Hindlimb muscle (tissue), 1 donor: ENCODE results near the gene METAP1. TPM values are rescaled to one million over a fixed set of nuclear protein-coding genes. Genes with fewer than 3 reads are reported as not detected.
"Not testable (repeated sequence)": the region's sequence is repeated elsewhere in the genome, so short reads cannot be mapped to it uniquely, and the experiment has no call there.

Experiments
- DNase-seq: peaks from one replicate; pipeline ENCODE4 v3.0.0-alpha.2; 2013
- polyA plus RNA-seq: library from polyadenylated mRNA; unstranded; fragments of 120-200 nt; gene quantifications from one replicate; pipeline ENCODE4 v1.2.1, GENCODE V29; 2013; ENCODE audit not compliant: insufficient read length

METAP1 gene
- polyA plus RNA-seq, 1 donor, result 28.2 TPM

- no peak for DNase-seq
Observed at GRCh38 chr4:99059550-99059949, 64.0 kb downstream of the METAP1 start.

GRCh38 chr4:99061048-99061700 lies 65.7 kb downstream of the METAP1 start:
- no peak for DNase-seq

- no peak for DNase-seq
Observed at GRCh38 chr4:99062120-99062519, 66.6 kb downstream of the METAP1 start.

GRCh38 chr4:99065521-99065920 lies 70.0 kb downstream of the METAP1 start:
- DNase-seq, result not testable (repeated sequence)

GRCh38 chr4:99067617-99068016 lies 72.1 kb downstream of the METAP1 start:
- DNase-seq, result no peak

GRCh38 chr4:99071159-99071558 lies 75.6 kb downstream of the METAP1 start:
- DNase-seq, result no peak

- no peak for DNase-seq
Observed at GRCh38 chr4:99074816-99075215, 79.3 kb downstream of the METAP1 start.

- no peak for DNase-seq
Observed at GRCh38 chr4:99076292-99076976, 80.9 kb downstream of the METAP1 start.

- DNase-seq, result no peak
Observed at GRCh38 chr4:99077177-99077576, 81.7 kb downstream of the METAP1 start.

- DNase-seq, result no peak
Observed at GRCh38 chr4:99078336-99078735, 82.8 kb downstream of the METAP1 start.

GRCh38 chr4:99078931-99079624 lies 83.6 kb downstream of the METAP1 start:
- no peak for DNase-seq

- DNase-seq, result no peak
Observed at GRCh38 chr4:99079625-99080295, 84.2 kb downstream of the METAP1 start.

GRCh38 chr4:99080869-99081268 lies 85.3 kb downstream of the METAP1 start:
- DNase-seq, result not testable (repeated sequence)

GRCh38 chr4:99082192-99082591 lies 86.7 kb downstream of the METAP1 start:
- no peak for DNase-seq

- DNase-seq, result no peak
Observed at GRCh38 chr4:99084595-99084994, 89.1 kb downstream of the METAP1 start.

GRCh38 chr4:99088023-99088449 lies 92.5 kb downstream of the METAP1 start:
- DNase-seq, result peak; percentile 62

- DNase-seq, result peak; percentile 87
Observed at GRCh38 chr4:99088481-99089365, 93.2 kb downstream of the METAP1 start, which contains the start of gene ADH5. TSS of gene ADH5 (minus strand) at chr4:99088788. CDS start at chr4:99088700, 88 bp downstream.

- peak; percentile 62 for DNase-seq
Observed at GRCh38 chr4:99090481-99091215, 95.1 kb downstream of the METAP1 start.

- peak; percentile 11 for DNase-seq
Observed at GRCh38 chr4:99091216-99091575, 95.7 kb downstream of the METAP1 start.

GRCh38 chr4:99091841-99092240 lies 96.3 kb downstream of the METAP1 start:
- DNase-seq, result not testable (repeated sequence)

- DNase-seq, result no peak
Observed at GRCh38 chr4:99099311-99099710, 103.8 kb downstream of the METAP1 start.
